Stimulated activated CD8-positive, alpha-beta memory T cell treated with anti-CD3 and anti-CD28 coated beads, Interleukin-12 subunit alpha, Interleukin-12 subunit beta, amount 100 ng/mL, for 24 hours (primary cell): ENCODE results near the gene E2F8.

Experiments used
- DNase-seq: peaks from one replicate; pipeline ENCODE4 v3.0.0-alpha.2; 2020; ENCODE audit errors: extremely low read depth

Gene E2F8

DNA sequence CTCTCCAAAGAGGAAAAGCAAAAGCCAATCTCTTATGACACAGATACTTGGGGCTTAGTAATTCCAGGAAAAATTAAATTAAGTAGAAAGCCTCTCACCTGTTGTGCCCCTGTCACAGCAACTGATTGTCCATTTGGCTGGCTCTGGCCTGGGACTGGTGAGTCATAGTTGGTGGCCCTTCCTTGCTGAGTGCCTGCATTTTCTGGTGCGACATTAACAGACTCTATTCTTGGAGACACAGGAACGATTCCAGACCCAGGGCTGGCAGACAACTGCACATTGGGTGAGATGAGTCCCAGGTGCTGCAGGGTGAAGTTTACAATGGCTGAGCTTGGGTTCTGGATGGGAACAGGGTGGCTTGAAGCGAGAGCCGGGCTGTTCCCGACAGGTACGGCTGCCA is 15.6 kb downstream of the E2F8 start:
- no peak for DNase-seq

DNA sequence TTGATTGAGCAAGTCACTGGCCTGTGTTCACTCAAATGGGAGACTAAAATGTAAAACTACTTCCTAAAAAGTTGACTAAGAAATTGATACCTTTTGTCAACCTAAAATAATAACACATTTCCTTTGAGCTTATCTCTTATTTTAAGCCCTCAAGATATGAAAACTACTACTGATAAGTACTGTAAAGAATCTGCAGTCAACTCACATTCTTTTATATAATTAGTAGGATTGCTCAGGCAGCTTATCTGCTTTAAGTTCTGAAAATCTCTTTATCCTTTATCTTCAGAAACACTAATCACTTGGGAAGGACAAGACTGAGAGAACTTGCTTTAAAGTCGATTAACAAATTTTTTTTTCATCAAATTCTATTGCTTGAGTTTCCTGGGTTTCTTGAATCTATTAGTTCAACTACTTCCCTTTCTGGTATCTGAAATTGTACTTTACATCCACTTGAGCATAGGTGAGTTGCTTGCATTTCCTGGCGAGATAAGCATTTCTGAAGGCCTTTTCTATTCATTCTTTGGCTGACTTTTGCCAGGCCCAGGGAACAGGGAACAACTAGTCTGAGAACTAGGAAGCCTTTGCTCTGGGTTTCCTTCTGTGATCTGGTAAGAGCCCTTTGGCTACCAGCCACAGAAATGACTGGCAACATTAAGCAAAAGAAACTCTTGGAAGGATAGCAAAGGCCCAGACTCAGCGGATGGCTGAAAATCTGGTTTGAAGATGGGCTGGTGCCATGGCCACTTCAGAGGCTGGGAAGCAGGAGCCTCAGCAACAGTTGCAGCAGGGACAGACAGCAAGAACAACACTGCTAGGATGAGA is 19.6 kb downstream of the E2F8 start:
- no peak for DNase-seq

DNA sequence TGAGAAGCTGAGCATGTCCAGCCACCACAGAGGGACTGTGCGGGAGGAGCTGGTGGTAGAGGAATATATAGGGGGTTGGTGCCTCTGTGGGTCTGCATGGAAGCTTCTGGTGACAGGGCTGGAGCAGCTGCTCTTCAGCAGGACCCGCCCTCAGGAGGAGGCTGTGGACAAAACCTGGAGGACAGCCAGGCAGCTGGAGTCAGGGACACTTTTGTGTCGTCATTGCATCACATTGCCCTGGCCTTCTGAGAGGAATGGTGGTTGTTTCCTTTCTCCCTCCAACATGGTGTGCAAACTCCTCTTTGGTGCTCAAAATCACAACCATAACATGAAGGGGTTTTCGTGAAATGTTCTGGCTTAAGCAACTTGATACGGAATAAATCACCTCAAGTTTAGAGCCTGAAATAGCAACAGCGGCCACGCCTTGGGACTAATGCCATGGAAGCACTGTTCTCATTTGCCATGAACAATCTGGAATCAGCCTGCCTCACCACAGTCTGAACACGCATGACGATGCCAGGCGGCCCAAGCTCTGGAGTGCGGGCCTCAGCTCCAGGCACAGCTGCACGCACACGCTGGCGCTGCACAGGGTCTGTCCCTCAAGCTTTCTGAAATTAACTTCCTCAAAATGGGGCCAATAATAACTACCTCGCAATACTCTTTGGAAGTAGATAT is 21.8 kb downstream of the E2F8 start:
- no peak for DNase-seq

DNA sequence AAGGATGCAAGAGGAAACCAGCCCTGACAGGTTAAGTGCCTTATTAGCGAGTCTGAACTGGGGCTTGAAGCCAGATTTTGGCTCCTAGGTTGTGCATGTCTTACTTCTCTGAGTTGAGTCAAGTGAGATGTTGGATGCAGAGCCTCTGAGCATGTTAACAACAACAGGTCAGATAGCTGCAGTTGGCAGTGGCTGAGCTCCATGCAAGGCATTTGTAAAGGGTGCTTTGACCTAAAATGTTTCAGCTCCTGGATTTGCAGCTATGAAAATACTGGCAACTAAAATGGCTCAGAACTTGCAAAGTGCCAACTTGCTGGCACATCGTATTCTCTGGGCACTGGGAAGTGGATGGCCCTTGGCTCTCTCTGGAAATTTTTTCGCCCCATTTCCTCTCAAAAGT is 22.5 kb downstream of the E2F8 start:
- DNase-seq, result no peak

DNA sequence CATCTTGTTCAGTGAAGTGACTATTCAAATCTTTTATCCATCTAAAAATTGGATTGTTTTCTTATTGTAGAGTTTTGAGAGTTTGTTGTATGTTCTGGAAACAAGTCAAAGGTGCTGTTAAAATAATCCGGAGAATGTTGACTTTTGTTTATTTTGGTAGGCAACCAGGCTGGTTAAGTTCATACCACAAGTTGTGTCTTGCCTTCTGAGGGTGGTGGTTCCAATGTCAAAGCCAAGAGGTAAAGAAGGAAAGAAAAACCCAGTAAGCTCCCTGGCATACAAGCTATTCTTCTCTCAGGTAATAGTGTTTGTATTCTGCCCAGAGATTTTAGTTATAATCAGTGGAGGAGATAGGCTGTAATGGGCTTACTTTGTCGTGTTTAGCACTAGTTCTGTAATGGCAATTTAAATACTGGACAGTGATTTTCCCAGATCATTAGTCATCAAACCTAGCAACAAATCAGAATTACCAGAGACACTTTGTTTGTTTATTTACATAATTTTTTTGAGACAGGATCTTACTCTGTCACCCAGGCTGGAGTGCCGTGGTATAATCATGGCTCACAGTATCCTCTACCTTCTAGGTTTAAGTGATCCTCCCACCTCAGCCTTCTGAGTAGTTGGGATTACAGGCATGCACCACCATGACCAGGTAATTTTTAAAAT is 23.9 kb downstream of the E2F8 start:
- no peak for DNase-seq

DNA sequence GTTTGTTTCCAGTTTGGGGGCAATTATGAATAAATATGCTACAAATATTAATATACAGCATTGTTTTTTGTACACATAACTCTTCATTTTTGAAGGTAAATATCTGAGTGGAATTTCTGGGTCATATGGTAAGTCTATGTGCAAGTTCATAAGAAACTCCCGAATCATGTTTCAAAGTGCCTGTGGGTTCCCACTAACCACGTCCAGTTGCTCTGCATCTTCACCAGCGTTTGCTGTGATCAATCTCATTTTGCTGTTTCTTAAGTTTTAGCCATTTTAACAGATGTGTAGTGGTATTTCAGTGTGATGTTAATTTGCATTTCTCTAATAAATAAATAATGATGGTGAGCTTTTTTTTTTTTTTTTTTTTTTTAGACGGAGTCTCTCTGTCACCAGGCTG is 24.7 kb downstream of the E2F8 start:
- DNase-seq, result no peak

DNA sequence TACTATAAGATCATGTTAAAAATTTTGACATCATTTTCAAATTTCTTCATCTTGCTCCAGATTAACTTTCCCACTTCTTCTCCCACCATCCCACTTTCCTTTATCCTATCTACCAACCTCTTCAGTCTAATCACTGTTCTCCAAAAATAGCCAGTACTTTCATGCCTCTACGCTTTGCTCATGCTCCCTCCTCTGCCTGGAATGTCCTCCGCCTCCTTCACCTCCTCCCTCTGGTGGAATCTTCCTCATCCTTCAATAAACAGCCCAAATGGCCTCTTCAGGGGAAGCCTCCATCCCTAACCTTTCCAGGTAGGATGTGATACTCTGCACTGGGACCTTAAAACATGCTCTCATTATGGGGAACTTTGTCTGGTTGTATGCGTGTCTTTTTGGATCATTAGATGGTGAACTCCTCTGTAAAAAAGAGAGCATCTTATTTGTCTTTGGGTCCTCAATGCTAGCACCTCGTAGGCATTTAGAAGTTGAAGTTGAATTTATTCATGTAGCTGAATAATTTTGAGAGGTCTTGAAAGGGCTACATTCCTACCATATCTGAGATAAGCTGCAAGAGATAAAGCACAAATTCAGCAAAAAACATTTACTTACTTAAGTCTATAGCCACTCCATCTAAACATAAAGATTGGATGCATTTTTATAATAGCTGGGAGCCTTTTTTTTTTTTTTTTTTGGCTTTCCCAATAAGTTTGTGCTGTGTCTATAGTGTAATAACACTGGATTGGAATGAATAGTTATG is 31.0 kb downstream of the E2F8 start:
- no peak for DNase-seq

DNA sequence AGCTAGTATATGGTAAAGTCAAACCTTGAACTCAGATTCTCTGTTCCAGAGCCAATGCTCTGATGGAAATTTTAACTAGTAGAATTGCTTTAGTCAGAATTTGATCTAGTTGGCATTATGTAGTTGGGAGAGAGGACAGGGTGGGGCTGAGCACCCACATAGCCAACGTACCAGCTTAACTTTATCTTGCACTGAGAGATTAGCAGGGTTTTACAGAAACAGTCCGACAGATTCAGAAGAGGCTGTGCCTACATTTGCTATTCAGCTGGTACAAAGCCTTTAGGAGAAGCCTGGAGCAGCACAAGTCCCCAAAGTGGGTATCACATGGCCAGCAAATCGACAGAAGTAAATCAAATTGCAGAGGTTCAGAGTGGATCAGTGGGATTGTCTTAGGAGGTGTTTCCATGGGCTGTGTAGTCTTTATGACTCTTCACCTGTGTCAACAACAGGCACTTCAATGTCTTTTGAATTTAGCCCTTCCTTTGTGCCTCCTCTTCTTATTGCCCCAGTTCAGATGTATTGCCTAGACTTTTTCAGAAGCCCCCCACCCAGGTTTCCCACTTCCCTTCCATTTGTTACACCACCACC is 31.7 kb downstream of the E2F8 start:
- DNase-seq, result no peak

DNA sequence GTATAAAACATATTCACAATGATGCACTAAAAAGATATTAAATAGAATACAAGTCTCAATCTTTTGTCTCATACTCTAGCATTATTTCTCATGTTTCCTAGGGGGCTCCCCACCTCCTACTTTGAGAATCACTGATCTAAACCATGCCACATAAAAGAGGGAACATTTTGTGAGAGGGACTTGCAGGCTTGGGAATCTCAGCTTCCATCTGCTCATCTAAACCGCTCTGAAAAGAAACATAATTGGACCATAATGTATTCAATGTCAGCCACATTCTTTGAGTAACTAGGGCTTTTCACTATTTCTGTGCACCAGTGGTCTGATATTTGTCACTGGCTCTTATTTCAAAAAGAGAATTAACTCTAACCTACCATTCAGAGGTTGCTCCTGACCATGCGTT is 32.6 kb downstream of the E2F8 start:
- DNase-seq, result no peak

DNA sequence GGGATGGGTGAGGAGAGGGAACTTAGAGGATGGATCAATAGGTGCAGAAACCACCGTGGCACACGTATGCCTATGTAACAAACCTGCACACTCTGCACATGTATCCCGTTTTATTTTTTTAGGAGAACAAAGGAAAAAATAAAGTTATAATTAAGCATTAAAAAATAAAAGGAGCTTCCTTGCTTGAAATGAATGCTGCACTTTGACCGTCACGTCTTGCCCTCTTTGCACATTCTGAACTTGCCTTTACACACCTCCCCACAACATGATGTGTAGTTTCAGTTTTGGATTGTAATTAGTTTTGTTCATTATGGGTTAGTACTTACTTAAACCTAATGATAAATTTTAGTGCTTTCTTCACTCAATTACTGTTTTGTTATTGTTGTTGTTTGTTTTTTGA is 35.9 kb downstream of the E2F8 start:
- no peak for DNase-seq

DNA sequence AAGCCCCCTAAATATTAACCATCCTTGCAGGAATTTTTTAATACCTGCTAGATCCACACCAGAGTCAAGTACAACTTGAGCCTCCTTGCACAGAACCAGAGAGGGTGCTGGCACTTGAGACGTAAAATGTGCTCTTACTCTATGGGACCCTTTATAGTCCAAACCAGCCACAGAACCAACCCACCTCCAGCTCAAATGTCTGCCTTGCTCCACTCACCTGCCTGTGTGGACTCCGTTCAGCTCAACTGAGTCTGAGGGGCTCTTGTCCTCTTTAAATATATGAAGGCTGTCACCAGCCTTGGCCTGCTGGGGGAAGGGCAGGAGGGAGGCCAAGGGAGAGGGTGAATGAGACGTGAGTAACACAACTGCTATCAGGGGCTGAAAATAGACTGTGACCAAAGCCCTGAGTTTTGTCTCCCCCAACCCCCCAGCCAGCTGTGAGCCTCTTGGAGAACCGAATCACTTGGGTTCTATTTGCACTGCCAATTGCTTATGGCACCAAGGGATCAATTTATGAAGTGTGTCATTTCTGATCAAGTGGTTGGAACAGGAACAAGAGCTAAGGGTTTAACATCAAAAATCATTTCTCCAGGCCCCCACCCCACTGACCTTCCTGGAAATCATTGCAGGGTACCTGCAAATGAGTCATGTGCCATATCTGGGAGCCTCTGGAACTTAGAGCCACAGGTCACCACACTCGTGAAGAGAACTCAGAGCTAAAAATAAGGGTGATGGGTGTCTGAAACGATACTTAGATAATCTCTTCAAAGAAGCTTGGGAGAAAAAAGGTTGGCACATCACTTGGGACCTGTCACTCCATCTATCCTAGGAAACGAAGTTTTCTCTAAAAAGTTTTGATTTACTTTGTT is 38.8 kb downstream of the E2F8 start, which contains the start of gene CSRP3:
CSRP3 (minus strand) TSS at position 247 of the 869 bp plus-strand sequence. CDS start 9,535 bp downstream, outside the sequence.
- no peak for DNase-seq

DNA sequence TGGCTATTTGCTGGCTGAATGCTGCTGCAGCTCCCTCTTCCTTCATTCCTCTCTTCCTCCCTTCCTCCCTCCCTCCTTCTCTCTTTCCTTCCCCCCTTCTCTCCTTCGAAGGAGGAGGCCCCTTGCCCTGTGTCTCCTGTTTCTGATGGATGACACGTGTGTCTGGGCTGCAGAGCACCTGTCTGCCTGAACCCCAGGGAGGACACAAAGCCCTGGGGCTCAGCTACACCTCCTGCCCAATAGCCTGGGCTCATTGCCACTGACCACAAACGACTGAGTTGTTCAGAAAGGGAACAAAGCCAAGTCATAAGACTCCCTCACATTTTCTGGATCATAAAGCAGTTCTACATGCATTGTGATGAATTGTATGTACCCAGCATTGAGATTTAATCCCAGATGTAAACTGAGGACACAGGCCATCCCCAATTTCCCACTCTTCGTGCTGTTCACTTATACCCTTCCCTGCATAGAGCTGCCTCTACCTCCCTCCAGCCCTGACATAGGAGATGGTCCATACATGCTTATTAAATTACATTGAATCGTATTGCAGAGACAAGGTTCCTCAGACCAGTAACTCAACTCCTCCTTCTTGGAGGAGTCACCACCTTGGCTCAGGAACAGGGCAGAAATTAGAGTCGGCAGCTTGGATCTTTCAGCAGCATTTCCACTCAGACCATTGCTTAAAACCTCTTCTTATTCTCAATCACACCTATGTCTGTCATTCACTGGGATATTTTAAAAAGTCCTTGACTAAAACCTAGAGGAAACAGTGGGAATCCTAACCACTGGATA is 40.1 kb downstream of the E2F8 start:
- DNase-seq, result no peak

DNA sequence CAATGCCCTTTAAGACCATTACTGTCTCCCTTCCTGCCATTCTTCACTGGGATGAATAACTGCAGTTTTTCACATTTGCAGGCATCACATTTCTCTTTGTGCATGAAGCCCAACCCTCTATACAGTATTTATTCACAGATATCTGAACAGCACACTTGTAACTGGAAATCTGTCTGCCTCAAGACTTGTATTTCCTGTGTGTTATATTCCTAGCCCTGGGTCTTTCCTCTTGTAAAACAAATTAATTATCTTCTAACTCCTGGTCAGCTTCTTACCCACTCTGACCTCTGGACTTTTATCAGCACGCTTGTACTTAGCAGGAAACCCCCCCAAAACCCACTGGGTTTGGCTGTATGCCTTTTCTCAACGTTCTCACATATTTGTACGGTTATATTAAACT is 41.0 kb downstream of the E2F8 start:
- DNase-seq, result no peak

DNA sequence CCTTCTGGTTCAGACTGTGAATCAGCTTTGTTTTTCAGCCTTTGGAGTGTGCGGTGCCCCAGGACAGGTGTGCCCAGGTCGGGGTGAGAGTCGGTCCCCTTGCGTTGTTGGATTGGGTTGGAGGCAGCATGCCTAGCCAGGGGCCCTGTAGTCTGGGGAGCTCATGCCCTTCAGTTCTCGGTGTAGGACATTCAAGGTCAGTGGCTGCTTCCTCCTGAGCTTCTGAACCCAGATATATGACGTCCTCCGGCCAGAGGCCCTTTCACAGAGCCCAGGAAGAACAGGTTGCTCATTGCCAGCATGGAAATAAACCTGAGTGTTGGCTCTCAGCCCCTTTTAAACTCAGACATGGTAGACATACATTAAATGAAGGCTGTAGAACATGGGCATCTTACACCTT is 41.7 kb downstream of the E2F8 start:
- no peak for DNase-seq

DNA sequence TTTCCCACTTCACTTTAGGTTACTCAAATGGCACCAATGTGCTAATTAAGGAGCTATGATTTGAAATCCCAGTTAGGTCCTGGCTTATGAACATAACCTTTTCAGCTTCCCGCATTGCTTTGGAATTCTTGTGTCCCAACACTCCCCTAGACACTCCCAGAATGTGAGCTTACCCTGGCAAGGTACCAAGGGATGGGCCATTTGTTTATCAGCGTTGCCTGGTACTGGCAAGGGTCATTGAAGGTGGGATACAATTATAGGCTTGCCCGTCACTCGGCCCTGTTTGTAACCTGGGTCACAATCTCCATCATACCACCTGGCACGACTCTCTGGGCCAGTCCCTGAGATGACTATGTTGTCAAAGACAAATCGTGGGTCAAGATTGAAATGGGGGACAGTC is 44.3 kb downstream of the E2F8 start:
- DNase-seq, result no peak

DNA sequence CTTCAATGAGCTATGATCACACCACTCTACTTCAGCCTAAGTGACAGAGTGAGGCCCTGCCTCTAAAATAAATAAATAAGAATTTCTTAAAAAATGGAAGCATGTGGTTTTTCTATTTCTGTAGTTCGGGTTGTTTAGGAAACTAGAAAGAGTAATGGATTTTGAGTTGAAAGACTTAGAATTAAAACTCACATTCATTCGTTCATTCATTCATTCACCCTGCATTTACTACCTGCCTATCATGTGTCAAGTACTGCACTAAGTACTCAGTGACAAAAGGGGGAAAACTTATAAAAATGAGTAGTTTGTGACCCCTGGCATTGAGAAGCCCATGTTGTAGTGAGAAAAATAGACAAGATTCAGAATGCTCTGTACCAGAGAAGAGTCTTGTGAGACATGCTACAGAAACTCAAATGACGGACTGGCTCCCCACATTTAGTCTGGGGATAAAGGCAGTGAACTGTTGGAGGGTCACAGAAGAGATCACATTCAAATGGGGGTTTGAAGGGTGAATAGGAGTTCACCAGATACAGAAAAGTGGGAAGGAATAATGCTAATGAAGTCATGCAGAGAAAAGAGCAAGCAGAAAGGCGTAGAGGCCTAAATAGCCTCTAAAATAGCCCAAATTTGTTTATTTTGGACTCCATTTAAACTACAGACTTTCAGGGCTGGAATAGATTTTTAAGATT is 46.0 kb downstream of the E2F8 start:
- no peak for DNase-seq

DNA sequence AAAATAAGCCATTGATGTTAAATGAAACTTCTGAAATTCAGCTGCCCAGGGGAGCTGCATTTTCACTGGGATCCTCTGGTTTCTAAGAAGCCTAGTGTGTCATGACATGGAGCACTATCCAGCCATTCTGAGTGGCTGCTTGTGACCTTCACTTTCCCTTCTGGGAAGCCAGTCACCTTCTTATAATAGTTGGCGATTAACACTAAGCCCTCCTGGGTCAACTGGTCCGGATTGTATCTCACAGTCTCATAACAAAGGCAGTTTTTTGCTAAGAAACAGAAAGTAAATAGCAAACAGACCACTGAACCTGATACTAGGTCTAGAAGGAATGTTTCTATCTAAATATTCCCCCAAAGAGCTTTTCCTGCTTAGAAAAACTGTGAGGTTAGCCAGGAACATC is 46.8 kb downstream of the E2F8 start:
- no peak for DNase-seq

DNA sequence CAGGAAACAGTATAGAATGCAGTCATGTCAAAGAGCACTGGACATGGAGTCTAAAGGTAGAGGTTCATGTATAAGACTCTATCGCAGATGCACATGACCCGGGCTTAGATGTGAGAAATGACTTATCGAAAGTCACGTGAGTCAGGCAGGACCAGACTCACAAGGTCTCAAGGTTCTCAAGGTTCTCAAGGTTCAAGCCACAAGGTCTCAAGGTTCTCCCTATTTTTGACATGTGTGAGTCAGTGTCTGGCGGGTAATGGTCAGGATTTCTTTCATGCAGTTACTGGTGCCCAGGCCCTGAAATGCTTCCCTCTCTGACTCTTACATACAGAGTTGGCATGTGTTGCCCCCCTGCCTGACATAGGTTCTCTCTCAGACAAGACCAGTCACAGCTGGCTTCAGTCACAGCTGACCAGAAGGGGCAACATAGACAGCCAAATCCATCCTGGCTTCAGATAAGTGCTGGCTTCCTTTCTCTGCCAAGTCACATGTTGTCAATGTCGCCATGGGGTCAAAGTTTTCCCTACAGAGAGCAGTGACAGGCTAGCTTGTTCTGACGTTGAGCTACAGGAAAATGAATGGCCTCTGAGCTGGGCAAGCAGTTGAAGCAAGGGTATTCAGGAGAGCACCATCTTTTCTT is 49.1 kb downstream of the E2F8 start:
- no peak for DNase-seq

DNA sequence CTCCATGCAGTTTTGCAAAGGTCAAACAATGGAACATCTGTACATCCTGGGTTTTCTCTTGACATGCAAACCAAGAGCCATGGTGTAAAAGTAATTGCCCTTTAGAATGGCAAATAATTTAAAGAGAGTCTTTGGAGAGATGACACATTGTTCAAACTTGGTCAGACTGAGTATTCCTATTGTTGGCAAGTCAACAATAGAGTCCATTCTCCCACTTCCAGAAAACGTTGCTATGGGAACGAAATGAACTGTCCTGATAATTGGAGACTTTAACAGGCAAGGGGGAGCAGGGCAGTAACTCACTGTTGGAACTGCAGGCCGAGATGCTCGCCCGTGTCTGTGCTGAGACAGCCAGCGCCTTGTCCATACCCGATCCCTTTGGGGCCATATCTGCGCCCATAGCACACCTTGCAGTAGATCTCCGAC is 52.9 kb downstream of the E2F8 start:
- DNase-seq, result no peak
